Keratinocyte (primary cell): ENCODE data around the gene ZGPAT. TPM values are rescaled to one million over a fixed set of nuclear protein-coding genes. Genes with fewer than 3 reads are reported as not detected.

Experiments used
- DNase-seq: peaks from one replicate; pipeline ENCODE4 v3.0.0-alpha.2; 2011; ENCODE audit warnings: low read depth, missing footprints, low spot score
- FAIRE-seq: peaks from 2 replicates; lab custom pipeline; 2011; peaks lifted over from hg19 to GRCh38; lab: Jason Lieb, UNC
- H2AFZ ChIP-seq: 2 replicates; pipeline ENCODE4 v1.6.0; 2012; ENCODE audit warnings: low read length, control low read depth, inconsistent platforms; ENCODE audit not compliant: control insufficient read depth
- H3K27ac ChIP-seq: 2 replicates; pipeline ENCODE4 v1.5.1; 2011; ENCODE audit warnings: low read length; ENCODE audit not compliant: control insufficient read depth, insufficient read depth
- H3K27me3 ChIP-seq: 3 replicates; pipeline ENCODE4 v1.6.0; 2011; ENCODE audit warnings: low read length; ENCODE audit not compliant: control insufficient read depth, insufficient read depth; ENCODE audit errors: extremely low read depth
- H3K36me3 ChIP-seq, 2 experiments: 2 replicates in 1 of 2; 3 replicates in 1 of 2; pipeline ENCODE4 v1.5.1; 2011; ENCODE audit warnings: low read length in 2 of 2, mild to moderate bottlenecking in 1 of 2; ENCODE audit not compliant: control insufficient read depth in 2 of 2, insufficient read depth in 2 of 2; ENCODE audit errors: extremely low read depth in 1 of 2
- H3K4me1 ChIP-seq: 3 replicates; pipeline ENCODE4 v1.5.1; 2011; ENCODE audit warnings: low read length; ENCODE audit not compliant: control insufficient read depth, insufficient read depth; ENCODE audit errors: extremely low read depth
- H3K4me2 ChIP-seq: 3 replicates; pipeline ENCODE4 v1.6.0; 2011; ENCODE audit warnings: low read depth, low read length; ENCODE audit not compliant: control insufficient read depth, insufficient read depth; ENCODE audit errors: extremely low read depth
- H3K4me3 ChIP-seq, 3 experiments: fragments of 200-600 bp in 1 of 3; sonication (generic) in 1 of 3; 2 replicates in 2 of 3; 3 replicates in 1 of 3; pipeline ENCODE4 v1.5.1; 2011 to 2016; ENCODE audit warnings: low read length in 3 of 3, mild to moderate bottlenecking in 3 of 3, control low read depth in 2 of 3, inconsistent platforms in 1 of 3, low read depth in 1 of 3, mixed read lengths in 1 of 3, mixed run types in 1 of 3, moderate library complexity in 1 of 3; ENCODE audit not compliant: control insufficient read depth in 2 of 3, insufficient read depth in 2 of 3; ENCODE audit errors: extremely low read depth in 1 of 3
- H3K79me2 ChIP-seq: 2 replicates; pipeline ENCODE4 v1.6.0; 2012; ENCODE audit warnings: low read length; ENCODE audit not compliant: control insufficient read depth, insufficient read depth
- H3K9ac ChIP-seq: 3 replicates; pipeline ENCODE4 v1.6.0; 2011; ENCODE audit warnings: low read length; ENCODE audit not compliant: control insufficient read depth, insufficient read depth; ENCODE audit errors: extremely low read depth
- H3K9me1 ChIP-seq: 3 replicates; pipeline ENCODE4 v1.6.0; 2011; ENCODE audit warnings: low read length; ENCODE audit not compliant: control insufficient read depth, insufficient read depth; ENCODE audit errors: extremely low read depth
- H3K9me3 ChIP-seq: 2 replicates; pipeline ENCODE4 v1.5.1; 2012; ENCODE audit warnings: low read depth, low read length; ENCODE audit not compliant: control insufficient read depth
- H4K20me1 ChIP-seq: 3 replicates; pipeline ENCODE4 v1.6.0; 2011; ENCODE audit warnings: low read length; ENCODE audit not compliant: control insufficient read depth, insufficient read depth; ENCODE audit errors: extremely low read depth
- CTCF ChIP-seq, 3 experiments: IDR thresholded peaks in 1 of 3; conservative IDR thresholded peaks in 1 of 3; optimal IDR thresholded peaks in 1 of 3; 2 replicates in 2 of 3; 3 replicates in 1 of 3; pipeline versions ENCODE3 to v1.5.1; 2011; ENCODE audit warnings: low read length in 3 of 3, mild to moderate bottlenecking in 3 of 3, moderate library complexity in 2 of 3, control low read depth in 1 of 3, inconsistent platforms in 1 of 3; ENCODE audit not compliant: insufficient read depth in 2 of 3; ENCODE audit errors: extremely low read depth in 1 of 3
- EZH2 ChIP-seq: IDR thresholded peaks from one replicate; pipeline ENCODE4 v1.6.1; 2012; ENCODE audit warnings: inconsistent platforms, mild to moderate bottlenecking, low read length, moderate library complexity
- dilution Hi-C: fragments of 300-500 bp; cut with MboI; formaldehyde crosslinking; loops from one replicate; pipeline ENCODE4 v1.7.0; 2020; ENCODE audit warnings: low sequenced_read_pairs; ENCODE audit not compliant: extremely low pct_ligation_motif_present
- polyA plus RNA-seq, 5 experiments: library from polyadenylated mRNA; depleted of rRNA in 3 of 5; stranded (reverse) in 3 of 5; stranded (forward) in 1 of 5; unstranded in 1 of 5; fragments of >200 nt; gene quantifications; 1 replicate in 1 of 5; 2 replicates in 3 of 5; 3 replicates in 1 of 5; pipeline versions ENCODE4 v1.2.1 to v1.2.3, GENCODE V29; 2011 to 2012; ENCODE audit warnings: missing spikeins in 2 of 5, low read depth in 1 of 5, low replicate concordance in 1 of 5

ZGPAT gene
- polyA plus RNA-seq, 1 donor (not counting 4 experiments of a cell fraction or from before 2014, with no cell fraction given), result 7.8 TPM

DNA sequence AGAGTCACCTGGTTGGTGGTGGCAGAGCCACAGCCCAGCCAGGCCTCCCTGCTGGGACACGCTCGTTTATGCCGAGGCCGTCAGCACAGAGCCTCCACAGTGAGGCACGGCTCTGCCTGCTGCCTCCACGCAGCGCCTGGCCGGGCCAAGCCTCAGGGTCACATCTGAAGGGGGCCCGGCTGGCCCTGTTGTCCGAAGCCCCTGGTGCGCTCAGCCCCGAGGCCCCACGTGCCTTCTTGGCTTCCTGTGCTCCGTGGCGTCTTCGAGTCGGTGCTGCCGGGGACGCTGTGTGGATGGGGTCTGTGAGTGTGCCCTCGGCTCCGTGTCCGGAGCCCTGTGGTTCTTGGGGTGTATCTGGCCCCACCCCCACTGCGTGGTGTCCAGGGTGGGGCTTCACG, 21.7 kb upstream of the ZGPAT start:
- H3K27ac ChIP-seq, result no peak overlapping the region
- DNase-seq (no peak), FAIRE-seq (no peak)
- H3K79me2 ChIP-seq, result no peaks in the 10 kb centered on the region
- H3K27me3 ChIP-seq, result no peaks in the 10 kb centered on the region
- peaks cover 33% of the 10 kb centered on the region for H3K4me1 ChIP-seq
- dilution Hi-C loops, result no loop called here
- no peak overlapping the region for H3K4me2 ChIP-seq
- no peak overlapping the region for H3K9ac ChIP-seq
- H3K36me3 ChIP-seq, result peaks cover 0 to 5% of the 10 kb centered on the region in 2 experiments
- no peaks in the 10 kb centered on the region for H3K9me1 ChIP-seq
- H3K9me3 ChIP-seq, result no peaks in the 10 kb centered on the region
- TF ChIP-seq CTCF (optimal IDR thresholded peaks at IDR 0.05 in 1 of 3, IDR thresholded peaks at IDR 0.05 in 1 of 3, conservative IDR thresholded peaks at IDR 0.05 in 1 of 3; ENCODE audit: extremely low read depth in 1 of 3, insufficient read depth in 2 of 3, low read length in 3 of 3) (no peak), EZH2 (no peak)
- no peak overlapping the region for H2AFZ ChIP-seq
- no peaks in the 10 kb centered on the region for H4K20me1 ChIP-seq
- H3K4me3 ChIP-seq, result no peak overlapping the region

DNA sequence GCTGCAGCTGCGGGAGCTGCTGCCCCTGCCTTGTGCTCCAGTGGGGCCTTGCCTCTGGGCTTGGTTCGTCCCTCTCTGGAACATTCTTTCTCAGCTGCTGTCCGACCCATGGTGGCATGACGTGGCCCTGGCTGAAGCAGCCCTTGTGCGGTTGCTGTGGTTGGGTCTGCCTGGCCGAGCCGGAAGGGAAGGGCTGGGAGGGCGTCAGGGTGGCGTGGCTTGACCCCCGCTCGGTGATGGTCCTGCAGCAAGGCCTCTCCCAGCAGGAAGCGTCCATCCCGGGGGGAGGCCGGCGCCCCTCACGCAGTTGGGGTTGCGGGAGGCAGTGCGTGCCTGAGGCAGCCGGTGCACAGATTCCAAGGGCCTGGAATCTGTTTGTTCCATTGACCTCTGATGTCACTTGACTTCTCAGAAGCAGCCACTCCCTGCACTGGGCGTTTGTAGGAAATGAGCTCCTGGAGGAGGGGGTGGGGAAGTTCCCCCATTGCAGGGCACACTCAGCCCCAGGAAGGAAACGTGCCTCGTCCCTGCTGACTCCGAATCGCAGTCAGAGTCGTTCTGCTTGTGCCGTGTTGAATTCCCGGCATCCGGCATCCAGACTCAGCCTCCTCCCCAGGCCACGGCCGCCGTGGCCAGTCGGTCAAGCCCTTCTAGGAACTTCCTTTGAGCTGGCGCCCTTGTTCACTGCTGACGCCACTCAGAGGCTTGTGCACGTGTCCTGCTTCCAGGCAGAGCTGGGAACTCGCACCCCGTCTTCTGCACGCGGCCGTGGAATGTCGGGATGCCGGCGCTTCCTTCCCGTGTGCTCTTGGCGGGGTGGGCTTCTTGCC, 21.1 kb upstream of the ZGPAT start:
- dilution Hi-C loops, result no loop called here
- H3K9ac ChIP-seq, result no peak overlapping the region
- no peak overlapping the region for H3K4me2 ChIP-seq

More for the DNA sequence above, 21.1 kb upstream of the ZGPAT start:
- no peak for TF ChIP-seq CTCF (optimal IDR thresholded peaks at IDR 0.05 in 1 of 3, IDR thresholded peaks at IDR 0.05 in 1 of 3, conservative IDR thresholded peaks at IDR 0.05 in 1 of 3; ENCODE audit: extremely low read depth in 1 of 3, insufficient read depth in 2 of 3, low read length in 3 of 3)
- no peaks in the 10 kb centered on the region for H4K20me1 ChIP-seq
- peaks cover 0 to 5% of the 10 kb centered on the region in 2 experiments for H3K36me3 ChIP-seq
- H2AFZ ChIP-seq, result no peak overlapping the region
- DNase-seq, result no peak
- no peaks in the 10 kb centered on the region for H3K27me3 ChIP-seq
- no peaks in the 10 kb centered on the region for H3K9me1 ChIP-seq
- H3K4me3 ChIP-seq, result no peak overlapping the region
- peaks cover 36% of the 10 kb centered on the region for H3K4me1 ChIP-seq
- peak; percentile 26 for FAIRE-seq
- H3K27ac ChIP-seq, result no peak overlapping the region
- no peaks in the 10 kb centered on the region for H3K79me2 ChIP-seq
- H3K9me3 ChIP-seq, result no peaks in the 10 kb centered on the region
